ENCODE data around the gene DAAM1.

Gene DAAM1

GRCh38 chr14:59159169-59159568 lies 29.3 kb upstream of the DAAM1 start:
- H3K4me3 ChIP-seq (ENCODE audit: low read depth, low read length): no peak overlapping the region
- TF ChIP-seq CTCF (IDR thresholded peaks at IDR 0.05): no peak
- H3K4me2 ChIP-seq (ENCODE audit: low read length): no peak overlapping the region

GRCh38 chr14:59160506-59160905 lies 28.0 kb upstream of the DAAM1 start:
- H3K4me3 ChIP-seq (ENCODE audit: low read depth, low read length): no peak overlapping the region
- no peaks in the 10 kb centered on the region for H3K4me1 ChIP-seq
- no peaks in the 10 kb centered on the region for H3K79me2 ChIP-seq
- no peak overlapping the region for H3K4me2 ChIP-seq (ENCODE audit: low read length)
- no peak overlapping the region for H2AFZ ChIP-seq
- no peaks in the 10 kb centered on the region for H3K27me3 ChIP-seq (ENCODE audit: control insufficient read depth, insufficient read depth, low read length)
- H3K27ac ChIP-seq: no peak overlapping the region
- no peaks in the 10 kb centered on the region for H3K36me3 ChIP-seq (ENCODE audit: control insufficient read depth, insufficient read depth, low read length)
- no peak overlapping the region for H3K9ac ChIP-seq
- no peaks in the 10 kb centered on the region for H3K9me3 ChIP-seq (ENCODE audit: control insufficient read depth, low read length)
- no peak for TF ChIP-seq CTCF (IDR thresholded peaks at IDR 0.05)

More at GRCh38 chr14:59159169-59159568, 29.3 kb upstream of the DAAM1 start:
- no peaks in the 10 kb centered on the region for H3K36me3 ChIP-seq (ENCODE audit: control insufficient read depth, insufficient read depth, low read length)
- H3K27ac ChIP-seq: no peak overlapping the region
- no peaks in the 10 kb centered on the region for H3K79me2 ChIP-seq
- no peak overlapping the region for H2AFZ ChIP-seq
- no peaks in the 10 kb centered on the region for H3K9me3 ChIP-seq (ENCODE audit: control insufficient read depth, low read length)
- no peaks in the 10 kb centered on the region for H3K27me3 ChIP-seq (ENCODE audit: control insufficient read depth, insufficient read depth, low read length)
- no peaks in the 10 kb centered on the region for H3K4me1 ChIP-seq
- no peak overlapping the region for H3K9ac ChIP-seq

- no peak overlapping the region for H3K27ac ChIP-seq
- H3K79me2 ChIP-seq: no peaks in the 10 kb centered on the region
- no peaks in the 10 kb centered on the region for H3K4me1 ChIP-seq
- no peak overlapping the region for H3K4me2 ChIP-seq (ENCODE audit: low read length)
- H3K9me3 ChIP-seq (ENCODE audit: control insufficient read depth, low read length): no peaks in the 10 kb centered on the region
- no peaks in the 10 kb centered on the region for H3K27me3 ChIP-seq (ENCODE audit: control insufficient read depth, insufficient read depth, low read length)
- H3K4me3 ChIP-seq (ENCODE audit: low read depth, low read length): no peak overlapping the region
- no peak for TF ChIP-seq CTCF (IDR thresholded peaks at IDR 0.05)
- H3K36me3 ChIP-seq (ENCODE audit: control insufficient read depth, insufficient read depth, low read length): no peaks in the 10 kb centered on the region
- no peak overlapping the region for H2AFZ ChIP-seq
- H3K9ac ChIP-seq: no peak overlapping the region
These were observed 26.8 kb upstream of the DAAM1 start for GRCh38 chr14:59161561-59162175.

- Histone ChIP-seq H3K27me3 (ENCODE audit: control insufficient read depth, insufficient read depth, low read length) (peaks cover 3% of the 10 kb centered on the region), H3K36me3 (ENCODE audit: control insufficient read depth, insufficient read depth, low read length) (no peaks in the 10 kb centered on the region), H3K9ac (no peak overlapping the region), H3K4me3 (ENCODE audit: low read depth, low read length) (no peak overlapping the region), H3K79me2 (no peaks in the 10 kb centered on the region), H2AFZ (no peak overlapping the region), H3K9me3 (ENCODE audit: control insufficient read depth, low read length) (no peaks in the 10 kb centered on the region), H3K27ac (no peak overlapping the region), H3K4me2 (ENCODE audit: low read length) (no peak overlapping the region), H3K4me1 (no peaks in the 10 kb centered on the region)
- no peak for TF ChIP-seq CTCF (IDR thresholded peaks at IDR 0.05)
These were observed 22.2 kb upstream of the DAAM1 start for GRCh38 chr14:59166258-59166657.

DNA sequence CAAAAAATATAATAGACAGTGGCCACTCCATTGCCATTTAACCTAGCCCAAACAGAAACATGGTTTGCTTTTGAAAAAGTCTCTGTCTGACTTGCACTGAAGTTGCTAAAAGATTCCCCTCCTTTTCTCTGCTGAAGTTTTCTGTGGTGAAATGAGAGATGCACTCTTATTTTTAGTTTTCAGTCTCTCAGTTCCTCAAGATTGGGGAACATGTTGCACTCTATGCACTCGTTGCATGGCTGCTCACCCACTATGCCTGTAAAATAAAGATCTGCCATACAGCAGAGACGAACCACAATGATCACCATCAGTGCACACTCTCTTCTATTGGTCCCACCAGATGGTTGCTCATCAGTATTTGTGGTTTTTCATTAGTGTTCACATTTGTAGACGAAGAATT lies 13.1 kb upstream of the DAAM1 start:
- no peak overlapping the region for H3K4me3 ChIP-seq (ENCODE audit: low read depth, low read length)
- H3K9ac ChIP-seq: no peak overlapping the region
- H3K4me2 ChIP-seq (ENCODE audit: low read length): no peak overlapping the region
- H3K9me3 ChIP-seq (ENCODE audit: control insufficient read depth, low read length): no peaks in the 10 kb centered on the region
- H3K79me2 ChIP-seq: no peaks in the 10 kb centered on the region
- no peak overlapping the region for H2AFZ ChIP-seq
- no peaks in the 10 kb centered on the region for H3K36me3 ChIP-seq (ENCODE audit: control insufficient read depth, insufficient read depth, low read length)
- TF ChIP-seq CTCF (IDR thresholded peaks at IDR 0.05): no peak
- no peaks in the 10 kb centered on the region for H3K4me1 ChIP-seq
- no peaks in the 10 kb centered on the region for H3K27me3 ChIP-seq (ENCODE audit: control insufficient read depth, insufficient read depth, low read length)
- no peak overlapping the region for H3K27ac ChIP-seq
